Neuronal stem cell (in vitro differentiated cells): ENCODE measurements around the gene TMEM59L.
"Not testable (repeated sequence)": the region's sequence is repeated elsewhere in the genome, so short reads cannot be mapped to it uniquely, and the experiment has no call there.

ENCODE experiments used
- DNase-seq: peaks from one replicate; pipeline ENCODE4 v3.0.0-alpha.2; 2013; ENCODE audit warnings: low spot score
- H2AFZ ChIP-seq: one replicate; pipeline ENCODE4 v1.6.1; 2013; ENCODE audit warnings: mild to moderate bottlenecking, low read length, inconsistent platforms
- H2AK5ac ChIP-seq: 2 replicates; pipeline ENCODE4 v1.6.1; 2013; ENCODE audit warnings: low read depth, mild to moderate bottlenecking, inconsistent platforms, low read length, moderate library complexity, mixed read lengths
- H2BK120ac ChIP-seq: 2 replicates; pipeline ENCODE4 v1.6.1; 2013; ENCODE audit warnings: low read depth, mild to moderate bottlenecking, inconsistent platforms, low read length, moderate library complexity, mixed read lengths
- H2BK12ac ChIP-seq: one replicate; pipeline ENCODE4 v1.6.1; 2013; ENCODE audit warnings: low read length, inconsistent platforms
- H2BK15ac ChIP-seq: 2 replicates; pipeline ENCODE4 v1.6.1; 2013; ENCODE audit warnings: mild to moderate bottlenecking, low read length, inconsistent platforms, mixed read lengths
- H2BK5ac ChIP-seq: one replicate; pipeline ENCODE4 v1.6.1; 2013; ENCODE audit warnings: inconsistent platforms, mild to moderate bottlenecking, low read length, moderate library complexity
- H3K14ac ChIP-seq: one replicate; pipeline ENCODE4 v1.6.1; 2013; ENCODE audit warnings: low read length, inconsistent platforms
- H3K18ac ChIP-seq: 2 replicates; pipeline ENCODE4 v1.6.1; 2013; ENCODE audit warnings: low read length, inconsistent platforms
- H3K23ac ChIP-seq: 2 replicates; pipeline ENCODE4 v1.6.1; 2013; ENCODE audit warnings: low read depth, mild to moderate bottlenecking, mixed read lengths, low read length, inconsistent platforms; ENCODE audit not compliant: poor library complexity
- H3K27ac ChIP-seq: replicated peaks from 3 replicates; pipeline ENCODE4 v1.5.1; 2013; ENCODE audit warnings: low read length, inconsistent platforms
- H3K27me3 ChIP-seq, 3 experiments: 2 replicates each; pipeline ENCODE4 v1.6.1; 2013; ENCODE audit warnings: low read length in 3 of 3, mild to moderate bottlenecking in 2 of 3, inconsistent platforms in 1 of 3, low read depth in 1 of 3, mixed read lengths in 1 of 3, moderate library complexity in 1 of 3; ENCODE audit not compliant: control insufficient read depth in 3 of 3, insufficient read depth in 3 of 3
- H3K36me3 ChIP-seq, 2 donors: replicated peaks in 1 of 2; 2 replicates each; pipeline ENCODE4 v1.6.1; 2013; ENCODE audit warnings: low read length in 2 of 2; ENCODE audit not compliant: control insufficient read depth in 2 of 2, insufficient read depth in 2 of 2
- H3K4ac ChIP-seq: 2 replicates; pipeline ENCODE4 v1.6.1; 2013; ENCODE audit warnings: inconsistent platforms, mild to moderate bottlenecking, low read length, moderate library complexity
- H3K4me1 ChIP-seq, 2 donors: 1 replicate in 1 of 2; 2 replicates in 1 of 2; pipeline ENCODE4 v1.6.1; 2013; ENCODE audit warnings: low read length in 2 of 2, low read depth in 1 of 2; ENCODE audit not compliant: control insufficient read depth in 2 of 2, insufficient read depth in 1 of 2
- H3K4me2 ChIP-seq: one replicate; pipeline ENCODE4 v1.6.1; 2013; ENCODE audit warnings: mild to moderate bottlenecking, low read length, inconsistent platforms; ENCODE audit not compliant: insufficient read depth, poor library complexity, severe bottlenecking
- H3K4me3 ChIP-seq, 2 donors: 2 replicates each; pipeline ENCODE4 v1.5.1; 2013; ENCODE audit warnings: low read length in 2 of 2, mild to moderate bottlenecking in 2 of 2, inconsistent platforms in 1 of 2, moderate library complexity in 1 of 2
- H3K79me1 ChIP-seq: one replicate; pipeline ENCODE4 v1.6.1; 2013; ENCODE audit warnings: low read depth, mild to moderate bottlenecking, inconsistent platforms, low read length, moderate library complexity
- H3K9ac ChIP-seq: one replicate; pipeline ENCODE4 v1.6.1; 2013; ENCODE audit warnings: mild to moderate bottlenecking, low read depth, low read length, inconsistent platforms; ENCODE audit not compliant: poor library complexity
- H3K9me3 ChIP-seq, 2 donors: replicated peaks in 1 of 2; 2 replicates each; pipeline versions ENCODE3 to v1.6.1; 2013; ENCODE audit warnings: low read length in 2 of 2, mild to moderate bottlenecking in 2 of 2, inconsistent platforms in 1 of 2, low read depth in 1 of 2, mixed read lengths in 1 of 2, moderate library complexity in 1 of 2; ENCODE audit not compliant: control insufficient read depth in 2 of 2, insufficient read depth in 1 of 2
- H4K8ac ChIP-seq: one replicate; pipeline ENCODE4 v1.6.1; 2013; ENCODE audit warnings: low read depth, mild to moderate bottlenecking, inconsistent platforms, low read length, moderate library complexity
- H4K91ac ChIP-seq: one replicate; pipeline ENCODE4 v1.6.1; 2013; ENCODE audit warnings: low read length, low read depth, mild to moderate bottlenecking, inconsistent platforms; ENCODE audit not compliant: poor library complexity
- WGBS, 2 donors: extraction: QIAGEN DNeasy Blood & Tissue Kit; methylation state at CpG; one replicate each; pipeline ENCODE4 v1.1.7; 2013; ENCODE audit warnings: missing lambda C conversion rate in 2 of 2, mixed read lengths in 1 of 2; ENCODE audit not compliant: insufficient read length in 2 of 2, insufficient replicate concordance in 1 of 2; ENCODE audit errors: extremely low coverage in 2 of 2; 5-methylcytosine and 5-hydroxymethylcytosine counted together

The TMEM59L gene

GRCh38 chr19:18597809-18598660, 14.6 kb upstream of the TMEM59L start:
- Histone ChIP-seq H3K9ac (no peak overlapping the region), H2BK120ac (peak overlapping the region; percentile 57), H3K36me3 (no peaks in the 10 kb centered on the region), H2BK15ac (peak overlapping the region; percentile 100), H3K79me1 (peaks cover 2% of the 10 kb centered on the region), H3K4ac (no peak overlapping the region), H3K18ac (peak overlapping the region; percentile 76), H3K27ac (no peak overlapping the region), H3K4me1 (peaks cover 8 to 14% of the 10 kb centered on the region in 2 donors), H2AK5ac (peak overlapping the region; percentile 98), H2BK12ac (peak overlapping the region; percentile 93), H2BK5ac (peak overlapping the region; percentile 66), H3K27me3 (peaks cover 2 to 35% (median 19%) of the 10 kb centered on the region in 3 experiments), H4K91ac (no peak overlapping the region), H3K4me2 (no peak overlapping the region), H3K4me3 (no peak overlapping the region), H3K14ac (peak overlapping the region; percentile 79), H3K9me3 (no peaks in the 10 kb centered on the region), H2AFZ (peak overlapping the region; percentile 1), H4K8ac (no peak overlapping the region), H3K23ac (peak overlapping the region; percentile 61)
- WGBS, 2 donors = no CpG with 5 or more reads among the region's 25 CpGs
- DNase-seq = no peak

- H3K23ac ChIP-seq = no peak overlapping the region
- H3K27ac ChIP-seq = no peak overlapping the region
- H3K27me3 ChIP-seq = peaks cover 7 to 45% (median 32%) of the 10 kb centered on the region in 3 experiments
- peak overlapping the region; percentile 48 for H2BK5ac ChIP-seq
- H2AK5ac ChIP-seq = peak overlapping the region; percentile 99
- no peaks in the 10 kb centered on the region for H3K79me1 ChIP-seq
- H2AFZ ChIP-seq = no peak overlapping the region
- H3K4me3 ChIP-seq = no peak overlapping the region
- H3K14ac ChIP-seq = no peak overlapping the region
- no peak overlapping the region for H2BK120ac ChIP-seq
- H2BK15ac ChIP-seq = peak overlapping the region; percentile 49
- peak overlapping the region; percentile 81 for H3K18ac ChIP-seq
- no peak overlapping the region for H4K91ac ChIP-seq
- H4K8ac ChIP-seq = no peak overlapping the region
- WGBS, 2 donors = no CpG with 5 or more reads among the region's 20 CpGs
- no peak overlapping the region for H3K4ac ChIP-seq
- peaks cover 19 to 22% of the 10 kb centered on the region in 2 donors for H3K4me1 ChIP-seq
- no peak for DNase-seq
- H2BK12ac ChIP-seq = peak overlapping the region; percentile 30
- no peak overlapping the region for H3K4me2 ChIP-seq
- H3K9me3 ChIP-seq = no peaks in the 10 kb centered on the region
- H3K9ac ChIP-seq = no peak overlapping the region
- no peaks in the 10 kb centered on the region for H3K36me3 ChIP-seq
Measured at GRCh38 chr19:18599485-18599884, 13.2 kb upstream of the TMEM59L start.

GRCh38 chr19:18600692-18601397, 11.8 kb upstream of the TMEM59L start:
- H3K18ac ChIP-seq, H2BK12ac ChIP-seq, H3K14ac ChIP-seq, H3K4me3 ChIP-seq, DNase-seq, H2AK5ac ChIP-seq, H3K9me3 ChIP-seq, H3K4ac ChIP-seq, H2BK5ac ChIP-seq, H3K27ac ChIP-seq, H2BK120ac ChIP-seq, H3K36me3 ChIP-seq, H3K9ac ChIP-seq, H2BK15ac ChIP-seq, H2AFZ ChIP-seq, H3K23ac ChIP-seq, H4K8ac ChIP-seq, H3K79me1 ChIP-seq, H3K4me2 ChIP-seq, H4K91ac ChIP-seq: not testable (repeated sequence)
- Histone ChIP-seq H3K27me3 (peaks cover 16 to 58% (median 46%) of the 10 kb centered on the region in 3 experiments), H3K4me1 (peaks cover 17 to 22% of the 10 kb centered on the region in 2 donors)
- WGBS, 2 donors = no CpG with 5 or more reads among the region's 15 CpGs

GRCh38 chr19:18601875-18602274, 10.8 kb upstream of the TMEM59L start:
- no peaks in the 10 kb centered on the region for H3K36me3 ChIP-seq
- no peaks in the 10 kb centered on the region for H3K79me1 ChIP-seq
- no peak overlapping the region for H2AFZ ChIP-seq
- no peak overlapping the region for H3K23ac ChIP-seq
- H3K4me2 ChIP-seq = no peak overlapping the region
- no peaks in the 10 kb centered on the region for H3K9me3 ChIP-seq
- no peak overlapping the region for H2BK120ac ChIP-seq
- no peak overlapping the region for H3K14ac ChIP-seq
- H2BK5ac ChIP-seq = no peak overlapping the region
- no peak overlapping the region for H4K91ac ChIP-seq
- no peak overlapping the region for H3K18ac ChIP-seq
- WGBS, 2 donors = no CpG with 5 or more reads among the region's 4 CpGs
- H3K4me1 ChIP-seq = peaks cover 17 to 20% of the 10 kb centered on the region in 2 donors
- H2BK15ac ChIP-seq = no peak overlapping the region
- no peak overlapping the region for H3K27ac ChIP-seq
- no peak overlapping the region for H3K9ac ChIP-seq
- H3K4ac ChIP-seq = no peak overlapping the region
- peak overlapping the region in 1 of 2 donors; percentile 19 for H3K4me3 ChIP-seq
- peaks cover 20 to 67% (median 52%) of the 10 kb centered on the region in 3 experiments for H3K27me3 ChIP-seq
- H2BK12ac ChIP-seq = no peak overlapping the region
- H2AK5ac ChIP-seq = peak overlapping the region; percentile 14
- DNase-seq = no peak
- H4K8ac ChIP-seq = no peak overlapping the region
